NCI-H1092 (cell line): ENCODE results near the gene TMEM132D.

Source experiments
- DNase-seq: peaks from one replicate; lab custom pipeline; 2025; lab: John Stamatoyannopoulos, UW

Gene TMEM132D

DNA sequence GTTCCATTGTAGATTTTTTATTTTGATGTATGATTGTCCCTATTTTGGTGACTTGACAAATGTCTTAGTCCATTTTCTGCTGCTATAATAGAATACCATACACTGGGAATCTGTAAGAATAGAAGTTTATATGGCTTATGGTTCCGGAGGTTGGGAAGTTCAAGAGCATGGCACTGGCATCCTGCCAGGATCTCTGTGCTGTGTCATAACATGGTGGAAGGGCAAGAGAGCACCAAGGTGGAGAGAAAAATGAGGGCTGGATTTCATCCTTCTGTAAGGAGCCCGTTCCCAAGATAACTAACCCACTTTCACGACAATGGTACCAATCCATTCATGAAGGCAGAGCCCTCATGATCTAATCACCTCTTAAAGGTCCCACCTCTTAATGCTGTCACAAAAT is 176.7 kb downstream of the TMEM132D start:
- no peak for DNase-seq

DNA sequence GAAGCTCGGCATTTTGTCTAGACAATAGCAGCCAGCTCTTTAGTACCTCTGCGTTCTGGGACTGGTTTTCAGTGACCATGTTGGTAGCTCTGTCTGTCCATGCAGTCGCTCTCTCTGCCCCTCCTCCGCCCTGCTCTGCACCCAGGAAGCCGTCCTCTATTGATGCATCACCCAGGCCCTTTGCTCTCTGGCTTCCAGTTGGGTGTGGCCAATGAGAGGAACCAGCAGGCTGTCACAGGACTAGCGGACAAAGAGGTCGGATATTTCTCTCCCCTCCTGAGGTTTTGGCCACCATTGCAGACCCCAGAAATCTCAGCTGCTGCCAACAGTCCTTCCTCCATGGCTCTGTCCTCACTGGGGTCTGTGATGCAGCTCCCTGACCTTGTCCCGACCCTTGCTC is 180.6 kb downstream of the TMEM132D start:
- DNase-seq = no peak

DNA sequence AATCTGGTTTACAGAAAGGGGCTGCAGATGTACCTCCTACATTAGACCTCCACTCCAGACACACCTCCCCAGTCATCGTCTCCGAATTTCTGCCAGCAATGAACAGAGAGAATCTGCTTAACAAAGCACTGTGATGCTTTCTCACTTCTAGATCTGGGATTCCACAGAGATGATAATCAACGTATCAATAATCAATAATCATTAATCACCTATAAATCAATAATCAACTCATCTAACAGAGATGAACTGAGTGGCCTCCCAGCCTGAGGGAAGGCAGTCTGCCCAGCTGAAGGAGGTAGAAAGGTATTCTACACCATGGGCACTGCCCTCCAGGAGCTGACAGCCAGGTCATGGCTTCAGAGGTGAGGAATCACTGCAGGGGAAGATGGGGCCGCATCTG is 183.2 kb downstream of the TMEM132D start:
- DNase-seq = no peak

DNA sequence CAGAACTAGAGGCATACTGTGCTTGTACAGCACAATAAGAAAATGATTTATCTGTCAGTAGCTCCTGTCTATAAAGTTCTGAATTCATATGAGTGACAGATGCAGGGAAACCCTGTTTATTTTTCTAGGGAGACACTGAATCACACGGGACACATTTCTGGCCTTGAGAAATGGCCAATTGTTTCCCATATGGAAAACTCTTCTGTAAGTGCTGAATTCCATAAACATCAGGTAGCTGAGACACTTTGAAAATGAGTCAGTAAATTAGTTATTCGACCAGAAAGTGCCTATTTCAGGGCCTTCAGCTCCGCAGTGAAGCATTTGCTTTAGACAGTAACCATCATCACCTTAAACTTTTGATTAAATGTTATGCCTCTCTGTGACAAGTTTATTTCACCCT is 184.4 kb downstream of the TMEM132D start:
- DNase-seq = no peak

DNA sequence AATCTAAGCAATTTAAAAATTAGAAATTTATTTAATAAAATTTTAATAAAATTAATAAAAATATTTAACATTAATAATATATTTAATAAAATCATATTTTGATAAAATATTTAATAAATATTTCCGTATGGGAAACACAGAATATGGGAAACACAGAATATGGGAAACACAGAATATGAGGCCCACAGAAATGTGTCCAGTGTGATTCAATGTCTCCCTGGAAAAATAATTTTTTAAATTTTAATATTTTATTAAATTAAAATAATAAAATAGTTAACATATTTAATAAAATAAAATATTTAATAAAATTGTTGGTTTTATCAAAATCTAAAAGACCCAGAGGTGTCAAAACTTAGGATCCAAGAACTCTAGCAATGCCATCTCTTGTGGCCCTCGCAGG is 186.4 kb downstream of the TMEM132D start:
- DNase-seq = no peak

DNA sequence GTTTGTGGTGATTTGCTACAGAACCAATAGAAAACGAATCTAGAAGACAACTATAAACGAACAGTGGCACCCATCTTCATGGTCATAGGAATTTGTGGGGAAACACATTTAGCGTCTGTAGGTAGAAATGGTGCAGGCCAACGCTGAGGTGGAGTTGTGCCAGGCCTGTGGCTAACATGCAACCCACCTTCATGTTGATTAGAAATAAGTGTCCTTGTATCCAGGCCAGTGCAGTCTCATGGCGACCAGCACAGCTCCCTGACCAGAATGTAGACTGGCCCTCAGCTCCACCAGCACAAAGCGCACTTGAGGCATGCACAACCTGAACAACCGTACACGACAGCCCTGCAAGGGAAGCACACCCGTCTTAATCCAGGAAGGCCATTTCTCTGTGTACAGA is 187.0 kb downstream of the TMEM132D start:
- no peak for DNase-seq

DNA sequence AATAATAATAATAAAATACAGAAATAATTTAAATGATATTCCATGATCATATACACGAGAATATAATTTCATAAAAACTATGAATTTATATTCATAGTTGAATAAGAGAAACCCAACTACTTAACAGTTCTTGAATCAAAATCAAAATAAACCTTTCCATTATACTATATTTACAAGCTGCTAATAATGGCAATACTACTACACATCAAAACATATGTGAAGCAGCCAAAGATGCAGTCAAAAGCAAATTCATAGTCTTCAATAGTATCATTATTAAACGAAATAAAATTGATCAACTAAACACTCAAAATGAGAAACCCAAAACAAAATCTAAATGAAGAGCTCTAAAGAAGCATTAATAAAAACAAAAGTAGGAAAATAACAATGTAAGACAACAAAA is 197.1 kb downstream of the TMEM132D start:
- DNase-seq = no peak

DNA sequence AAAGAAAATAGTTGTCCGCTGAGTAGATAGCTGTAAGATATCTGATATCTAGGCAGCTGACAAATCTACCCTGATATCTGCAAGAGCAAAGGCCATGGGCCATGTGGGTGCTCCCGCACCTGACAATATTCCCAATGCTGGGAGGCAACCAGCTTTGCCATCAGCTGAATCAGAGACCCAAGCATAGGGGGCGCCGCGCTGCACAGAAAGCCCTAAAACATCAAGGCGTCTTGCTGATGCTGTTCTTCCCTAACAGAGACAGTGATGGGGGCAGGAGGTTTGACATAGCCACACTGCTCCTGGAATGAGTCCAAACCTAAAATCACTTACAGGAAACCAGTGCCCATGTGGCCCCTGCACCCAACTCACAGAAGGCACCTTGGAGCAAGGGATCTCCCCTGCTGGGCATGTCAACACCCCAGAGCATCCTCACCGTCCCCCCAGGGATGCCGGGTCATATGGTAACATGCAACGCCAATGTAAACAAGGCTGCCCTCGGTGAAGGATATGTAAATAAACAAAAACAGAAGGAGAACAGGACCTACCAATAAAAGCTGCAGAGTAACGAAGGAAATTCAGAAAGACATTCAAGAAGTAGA is 199.5 kb downstream of the TMEM132D start:
- no peak for DNase-seq

DNA sequence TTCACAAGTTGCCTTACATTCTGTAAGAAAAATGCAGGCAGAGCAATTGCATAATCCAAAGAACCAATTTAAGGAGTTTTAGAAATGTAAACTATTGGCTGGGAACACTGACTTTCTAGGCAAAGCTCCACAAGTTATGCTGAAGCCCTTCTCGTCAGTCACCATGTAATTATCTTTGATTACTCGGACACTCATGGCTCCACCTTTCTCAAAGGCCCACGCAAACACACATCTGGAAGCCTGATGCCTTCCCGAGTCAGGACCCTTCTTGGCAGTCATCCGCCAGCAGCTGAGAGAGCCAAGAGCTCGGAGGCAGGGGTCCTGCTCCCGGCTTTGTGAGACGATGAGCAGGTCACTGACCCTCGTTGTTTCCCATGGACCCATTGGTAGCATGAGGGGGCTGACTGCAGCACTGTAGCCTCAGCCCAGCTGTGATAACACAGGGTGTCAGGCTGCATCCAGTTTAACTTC is 202.2 kb downstream of the TMEM132D start:
- DNase-seq = no peak

DNA sequence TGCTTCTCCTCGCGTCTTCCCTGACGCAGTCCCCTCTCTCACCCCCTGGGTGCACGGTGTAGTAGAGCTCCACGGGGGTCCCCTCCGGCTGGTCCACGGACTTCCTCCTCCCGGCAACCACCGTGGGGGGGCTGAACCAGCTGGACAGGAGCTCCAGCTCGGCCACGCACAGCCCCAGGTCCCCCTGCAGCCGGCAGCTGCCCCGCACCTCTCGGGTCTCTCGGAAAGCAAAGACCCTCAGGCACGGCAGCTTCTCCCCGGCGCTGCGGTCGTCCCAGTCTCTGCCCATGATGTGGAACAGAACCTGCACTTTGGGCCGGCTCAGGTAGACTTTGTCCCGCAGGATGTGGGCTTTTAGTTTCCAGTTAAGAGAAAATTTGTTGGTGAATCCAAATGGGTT is 203.8 kb downstream of the TMEM132D start:
- DNase-seq = no peak

DNA sequence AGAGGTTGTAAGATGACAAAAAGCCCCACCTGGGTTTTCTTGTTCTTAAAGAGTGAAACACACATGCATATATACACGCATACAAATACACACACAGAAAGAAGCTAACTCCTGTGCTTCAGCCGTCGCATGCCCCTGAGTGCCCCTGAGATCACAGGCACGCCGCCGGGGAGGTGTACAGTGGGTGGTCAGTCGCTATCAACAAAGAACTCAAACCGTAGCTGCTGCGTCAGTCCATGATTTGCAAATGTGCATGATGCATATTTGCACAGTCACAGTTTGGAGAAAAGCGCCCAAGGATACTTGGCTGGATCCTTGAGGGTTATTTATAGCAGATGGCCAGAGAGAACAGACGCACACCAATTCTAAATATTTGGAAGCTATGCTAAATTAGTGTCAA is 206.9 kb downstream of the TMEM132D start:
- DNase-seq = no peak

DNA sequence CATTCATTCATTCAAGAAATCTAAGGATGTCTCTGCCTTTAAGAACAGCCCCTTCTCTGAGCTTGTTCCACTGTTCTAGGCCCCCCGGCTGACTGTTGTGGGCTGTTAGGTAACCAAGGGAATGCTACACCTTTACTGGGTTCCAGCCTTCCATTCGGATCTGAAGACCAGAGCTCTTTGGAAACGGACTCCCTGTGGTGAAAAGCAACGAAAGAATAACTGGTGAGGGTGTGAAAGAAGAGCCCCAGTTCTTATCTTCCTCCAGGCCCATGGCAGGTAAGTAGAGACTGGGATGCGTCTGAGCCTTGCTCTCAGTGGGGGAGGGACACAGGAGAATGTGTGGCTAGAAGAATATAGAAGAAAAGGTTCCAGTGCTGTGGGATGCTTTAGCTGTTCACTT is 207.4 kb downstream of the TMEM132D start:
- no peak for DNase-seq

DNA sequence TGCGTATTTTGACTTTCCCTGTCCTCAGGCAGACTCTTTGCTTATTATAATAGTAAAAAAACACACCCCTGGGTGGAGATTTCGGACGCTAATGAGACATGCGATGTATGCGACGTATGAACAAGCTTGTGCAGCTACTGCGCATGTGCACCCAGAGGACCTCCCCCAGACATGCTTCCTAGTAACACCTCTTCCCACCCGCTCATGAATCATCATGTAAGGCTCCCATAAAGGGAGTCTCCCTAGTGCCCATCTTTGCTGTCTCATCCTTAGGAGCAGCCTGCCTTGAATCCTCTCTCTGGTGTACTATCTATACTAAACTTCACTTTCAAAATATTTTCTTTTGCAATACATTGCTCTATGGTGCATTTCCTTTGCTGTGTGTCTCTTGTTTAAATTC is 210.1 kb downstream of the TMEM132D start:
- DNase-seq = no peak

DNA sequence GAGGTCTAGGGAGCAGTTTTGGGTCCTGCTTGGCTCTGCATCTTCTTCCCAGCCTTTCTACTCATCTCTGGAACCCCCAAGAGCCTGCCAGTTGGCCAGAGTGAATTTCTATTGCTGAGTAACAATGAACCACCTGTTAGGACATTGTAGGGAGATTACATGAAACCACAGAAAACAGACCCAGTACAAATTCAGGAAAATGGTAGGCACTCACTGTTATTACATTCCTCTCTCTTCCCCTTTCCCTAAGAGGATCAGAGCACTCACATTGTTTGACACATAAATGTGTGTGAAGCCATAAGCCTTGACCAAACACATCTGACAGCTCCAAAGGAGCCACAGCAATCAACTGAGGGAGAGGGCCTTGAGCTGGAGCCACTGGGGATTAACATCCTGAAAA is 216.1 kb downstream of the TMEM132D start:
- DNase-seq = no peak

DNA sequence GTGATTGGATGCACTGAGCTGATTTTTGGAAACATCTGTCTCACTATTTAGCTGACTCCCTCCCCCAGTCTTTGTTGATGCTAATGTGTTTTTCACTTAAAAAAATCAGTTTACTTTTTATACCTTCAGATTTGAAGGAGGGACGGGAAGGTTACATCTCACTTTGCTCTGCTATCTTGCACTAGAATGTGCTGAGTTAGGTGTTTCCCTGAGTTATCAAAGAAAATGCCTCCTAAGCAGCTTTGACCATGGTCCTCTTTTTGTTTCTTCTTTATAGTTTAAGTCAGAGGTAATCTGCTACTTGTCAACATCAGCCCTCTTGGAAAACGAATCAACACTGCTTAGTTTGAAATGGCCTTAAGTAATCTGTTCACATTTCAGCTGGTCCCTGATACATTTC is 222.0 kb downstream of the TMEM132D start:
- no peak for DNase-seq

DNA sequence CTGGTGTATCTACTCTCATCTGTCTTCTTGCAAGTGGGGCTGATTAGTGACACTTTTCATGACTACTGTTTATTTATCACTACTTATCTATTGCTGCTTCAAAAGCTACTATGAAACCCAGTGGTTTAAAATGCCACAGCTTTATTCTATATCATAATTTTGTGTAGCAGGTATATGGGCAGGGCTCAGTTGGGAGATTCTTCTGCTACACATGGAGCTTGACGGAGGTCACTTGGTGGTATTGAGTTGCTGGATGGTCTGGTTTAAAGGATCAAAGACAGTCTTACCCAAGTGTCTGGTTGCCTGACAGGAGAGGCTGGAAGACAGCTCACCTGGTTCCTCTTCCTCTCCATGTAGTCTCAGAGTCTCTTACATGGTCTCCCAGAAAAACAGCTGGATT is 222.7 kb downstream of the TMEM132D start:
- DNase-seq = no peak

DNA sequence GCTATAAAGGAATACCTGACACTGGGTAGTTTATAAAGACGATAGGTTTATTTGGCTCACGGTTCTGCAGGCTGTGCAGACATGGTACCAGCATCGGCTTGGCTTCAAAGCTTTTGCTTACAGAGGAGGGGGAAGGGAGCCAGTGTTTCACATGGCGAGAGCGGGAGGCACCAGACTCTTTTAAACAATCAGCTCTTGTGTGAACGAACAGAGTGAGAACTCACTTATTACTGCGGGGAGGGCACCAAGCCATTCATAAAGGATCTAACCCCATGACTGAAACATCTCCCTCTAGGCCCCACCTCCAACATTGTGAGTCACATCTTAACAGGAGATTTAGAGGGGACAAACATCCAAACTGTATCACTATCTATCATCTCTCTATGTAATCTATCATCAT is 227.4 kb downstream of the TMEM132D start:
- no peak for DNase-seq

DNA sequence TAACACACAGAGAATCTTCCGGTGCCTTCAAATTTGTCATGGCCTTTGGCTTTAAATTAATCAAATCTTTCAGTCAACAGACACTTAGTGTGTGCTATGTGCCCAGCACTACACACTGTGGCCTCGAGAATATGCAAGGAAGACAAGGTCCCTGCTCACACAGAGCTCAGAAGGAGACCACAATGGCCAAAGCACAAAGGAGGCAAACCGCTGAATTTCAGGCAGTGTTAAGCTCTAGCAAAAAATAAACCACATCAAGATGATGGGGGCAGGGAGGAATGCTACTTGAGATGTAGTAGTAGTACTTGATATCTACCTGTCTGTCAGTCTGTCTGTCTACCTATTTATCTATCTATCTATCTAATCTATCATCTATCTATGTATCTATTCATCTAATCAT is 227.9 kb downstream of the TMEM132D start:
- no peak for DNase-seq

DNA sequence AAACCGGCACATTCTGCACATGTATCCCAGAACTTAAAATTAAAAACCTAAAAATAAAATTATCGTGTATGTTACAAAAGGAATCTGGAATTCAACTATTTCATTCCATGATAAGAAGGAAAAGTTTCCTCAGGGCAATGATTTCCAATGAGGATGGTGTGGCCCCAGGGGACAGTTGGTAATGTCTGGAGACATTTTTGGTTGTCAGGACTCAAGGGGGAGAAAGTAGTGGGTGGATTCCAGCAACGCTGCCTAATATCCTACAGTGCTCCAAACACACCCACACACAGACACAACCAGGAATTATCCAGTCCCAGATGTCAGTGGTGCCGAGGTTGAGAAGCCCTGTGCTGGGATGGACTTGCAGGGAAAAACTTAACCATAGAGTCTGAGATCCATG is 228.3 kb downstream of the TMEM132D start:
- DNase-seq = no peak

DNA sequence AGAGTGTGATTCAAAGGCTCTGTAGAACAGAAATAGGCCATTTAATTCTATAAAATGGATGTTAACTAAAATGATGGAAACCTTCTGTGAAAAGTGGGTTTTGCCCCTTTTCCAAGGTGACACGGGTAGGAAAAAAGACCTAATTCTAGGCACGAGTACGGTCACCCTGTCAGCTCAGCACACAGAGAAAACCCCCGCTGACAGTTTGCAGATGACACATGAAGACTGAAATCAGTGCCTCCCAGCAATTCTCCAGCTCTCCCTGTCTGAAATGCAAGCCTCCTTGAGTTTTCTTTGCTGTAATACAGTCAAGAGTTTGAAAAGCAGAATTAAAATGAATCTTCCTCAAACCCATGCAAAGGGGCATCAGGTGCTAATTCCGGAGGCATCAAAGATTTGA is 230.0 kb downstream of the TMEM132D start:
- no peak for DNase-seq

DNA sequence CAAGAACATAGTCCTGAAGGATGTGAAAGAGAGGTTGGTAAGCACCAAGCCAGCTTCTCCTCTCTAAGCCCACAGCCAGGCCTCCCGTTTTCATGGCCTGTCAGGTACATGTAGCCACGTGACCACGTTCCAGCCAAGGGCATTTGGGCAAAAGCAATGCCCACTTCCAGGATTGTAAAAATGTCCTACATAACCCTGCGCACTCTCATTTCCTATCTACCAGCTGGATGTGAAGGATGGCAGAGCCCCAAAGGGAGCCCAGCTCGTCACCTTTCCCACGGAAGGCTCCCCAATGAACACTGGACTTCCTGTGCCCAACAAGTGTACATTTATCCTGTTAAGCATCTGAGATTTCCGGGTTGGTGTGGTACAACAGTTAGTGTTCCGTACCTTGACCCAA is 231.7 kb downstream of the TMEM132D start:
- DNase-seq = no peak

DNA sequence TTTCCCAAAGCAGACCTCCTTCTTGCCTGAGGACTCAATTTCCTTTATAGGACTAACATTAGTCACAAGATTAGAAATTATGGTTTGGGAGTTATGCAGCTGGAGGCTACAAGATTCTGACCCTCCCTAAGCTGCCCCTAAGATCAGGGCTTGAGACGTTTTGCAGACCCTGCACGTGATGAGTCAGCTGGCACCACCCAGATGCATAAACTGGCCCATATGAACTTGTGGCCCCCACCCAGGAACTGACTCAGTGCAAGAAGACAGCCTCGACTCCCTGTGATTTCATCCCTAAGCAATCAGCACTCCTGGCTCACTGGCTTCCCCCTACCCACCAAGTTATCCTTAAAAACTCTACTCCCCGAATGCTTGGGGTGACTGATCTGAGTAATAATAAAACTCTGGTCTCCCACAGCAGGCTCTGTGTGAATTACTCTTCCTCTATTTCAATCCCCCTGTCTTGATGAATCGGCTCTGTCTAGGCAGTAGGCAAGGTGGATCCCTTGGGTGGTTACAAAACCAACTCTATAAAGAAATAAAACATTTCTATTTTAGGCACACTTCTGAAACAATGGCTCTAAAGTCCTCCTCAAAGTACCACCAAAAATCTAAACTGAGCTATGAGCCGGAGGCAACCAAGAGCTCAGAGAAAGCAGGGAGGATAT is 233.4 kb downstream of the TMEM132D start:
- DNase-seq = no peak

DNA sequence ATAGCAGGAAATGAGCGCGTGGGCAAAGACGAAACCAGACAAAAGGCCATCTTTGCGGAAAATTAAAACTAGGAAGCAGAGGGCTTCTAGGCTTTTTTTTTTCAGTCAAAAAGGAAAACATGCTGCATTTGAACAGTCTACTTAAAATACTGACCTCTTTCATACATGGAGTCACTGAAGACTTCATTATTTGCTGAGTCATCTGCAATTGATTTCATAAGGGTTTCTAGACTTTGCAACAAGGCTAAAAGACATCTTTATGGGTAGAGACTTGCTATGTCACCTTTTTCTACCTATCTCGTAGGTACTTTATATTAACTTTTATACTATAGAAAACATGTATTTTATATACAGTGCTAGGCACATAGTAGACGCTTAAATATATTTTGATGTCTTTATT is 238.4 kb downstream of the TMEM132D start:
- no peak for DNase-seq

DNA sequence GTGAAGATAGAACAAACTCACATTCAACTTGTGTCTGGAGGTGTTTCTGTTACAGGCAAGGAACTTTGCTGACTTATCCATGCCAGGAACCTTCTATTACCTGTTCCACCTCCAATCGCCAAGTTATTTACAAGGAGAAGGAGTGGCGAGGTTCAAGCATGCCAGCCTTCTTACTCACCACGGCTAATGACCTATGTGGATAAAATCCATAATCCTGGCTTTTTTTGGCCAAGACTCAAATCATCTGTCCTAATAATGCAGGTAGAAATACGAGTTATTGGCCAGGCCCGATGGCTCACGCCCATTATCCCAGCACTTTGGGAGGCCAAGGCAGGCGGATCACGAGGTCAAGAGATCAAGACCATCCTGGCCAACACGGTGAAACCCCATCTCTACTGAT is 241.6 kb downstream of the TMEM132D start:
- no peak for DNase-seq
